ENCODE measurements around the gene CACNA2D1. TPM values are rescaled to one million over a fixed set of nuclear protein-coding genes. Genes with fewer than 3 reads are reported as not detected.

CACNA2D1 gene
- total RNA-seq, 1 donor from 2014 or later = not detected

GRCh38 chr7:81973117-81973516, 470.5 kb downstream of the CACNA2D1 start:
- Mint-ChIP-seq H3K27me3 (no peaks in the 10 kb centered on the region), H3K4me1 (peaks cover 2% of the 10 kb centered on the region), H3K9me3 (no peaks in the 10 kb centered on the region), H3K27ac (no peak overlapping the region), H3K36me3 (ENCODE audit: low read depth) (no peaks in the 10 kb centered on the region), H3K4me3 (no peak overlapping the region)
- DNase-seq = no peak
- intact Hi-C loops (cut with micrococcal nuclease) = no loop called here

DNA sequence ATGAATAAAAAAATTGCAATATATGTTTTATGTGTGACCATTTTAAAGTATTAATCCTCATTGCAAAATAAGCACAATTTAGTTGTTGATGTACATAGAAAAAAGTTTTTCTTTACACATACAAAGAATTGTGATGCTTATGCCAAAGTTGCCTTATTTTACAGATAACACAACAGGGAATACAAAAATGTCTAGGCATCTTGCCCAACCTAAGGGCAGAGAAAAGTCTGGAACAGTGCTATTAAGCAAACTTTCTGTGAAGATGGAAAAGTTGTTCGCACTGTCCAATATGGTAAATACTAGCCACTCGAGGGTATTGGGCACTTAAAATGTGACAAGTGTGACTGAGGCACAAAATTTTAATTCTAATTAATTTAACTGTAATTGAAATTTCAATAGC, 483.6 kb downstream of the CACNA2D1 start:
- H3K9me3 Mint-ChIP-seq = no peaks in the 10 kb centered on the region
- no peak for DNase-seq
- H3K27ac Mint-ChIP-seq = no peak overlapping the region
- H3K4me3 Mint-ChIP-seq = no peak overlapping the region
- no peaks in the 10 kb centered on the region for H3K27me3 Mint-ChIP-seq
- intact Hi-C loops (cut with micrococcal nuclease) = no loop called here
- H3K4me1 Mint-ChIP-seq = no peaks in the 10 kb centered on the region
- H3K36me3 Mint-ChIP-seq (ENCODE audit: low read depth) = no peaks in the 10 kb centered on the region

GRCh38 chr7:81957517-81957916, 486.1 kb downstream of the CACNA2D1 start:
- H3K9me3 Mint-ChIP-seq = no peaks in the 10 kb centered on the region
- no peaks in the 10 kb centered on the region for H3K4me1 Mint-ChIP-seq
- no peaks in the 10 kb centered on the region for H3K36me3 Mint-ChIP-seq (ENCODE audit: low read depth)
- no peak overlapping the region for H3K4me3 Mint-ChIP-seq
- H3K27ac Mint-ChIP-seq = no peak overlapping the region
- intact Hi-C loops (cut with micrococcal nuclease) = loop anchor here (10.0 kb wide), 1 partner anchor 453 kb away; no protein-coding TSS in a partner anchor
- H3K27me3 Mint-ChIP-seq = no peaks in the 10 kb centered on the region
- no peak for DNase-seq

- Mint-ChIP-seq H3K36me3 (ENCODE audit: low read depth) (no peaks in the 10 kb centered on the region), H3K27me3 (no peaks in the 10 kb centered on the region), H3K27ac (no peak overlapping the region), H3K4me3 (no peak overlapping the region), H3K4me1 (no peaks in the 10 kb centered on the region), H3K9me3 (no peaks in the 10 kb centered on the region)
- intact Hi-C loops (cut with micrococcal nuclease) = loop anchor here (10.0 kb wide), 1 partner anchor 452 kb away; no protein-coding TSS in a partner anchor
- DNase-seq = no peak
Observed at GRCh38 chr7:81956520-81956919, 487.1 kb downstream of the CACNA2D1 start.

DNA sequence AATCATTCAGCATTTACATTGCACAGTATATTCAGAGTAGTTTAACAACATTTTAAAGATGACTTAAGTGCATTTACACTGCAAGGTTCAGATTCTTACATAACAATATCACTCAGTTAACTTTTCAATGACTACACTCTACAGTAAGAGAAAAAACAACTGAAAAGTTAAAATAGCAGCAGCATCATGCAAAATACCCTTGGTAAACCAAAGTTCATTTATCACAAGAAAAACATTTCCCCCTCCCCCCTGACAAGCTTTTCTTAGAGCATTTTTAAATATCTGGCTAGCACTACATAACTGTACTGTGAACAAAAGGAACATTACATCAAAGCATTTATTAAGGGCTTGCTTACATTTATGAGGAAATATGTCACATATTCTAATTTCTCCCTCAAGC, 494.3 kb downstream of the CACNA2D1 start:
- H3K27ac Mint-ChIP-seq = no peak overlapping the region
- H3K27me3 Mint-ChIP-seq = no peaks in the 10 kb centered on the region
- no peaks in the 10 kb centered on the region for H3K4me1 Mint-ChIP-seq
- no peak overlapping the region for H3K4me3 Mint-ChIP-seq
- H3K9me3 Mint-ChIP-seq = no peaks in the 10 kb centered on the region
- no peaks in the 10 kb centered on the region for H3K36me3 Mint-ChIP-seq (ENCODE audit: low read depth)
- intact Hi-C loops (cut with micrococcal nuclease) = no loop called here
- DNase-seq = no peak

- no peak overlapping the region for H3K4me3 Mint-ChIP-seq
- no peaks in the 10 kb centered on the region for H3K36me3 Mint-ChIP-seq (ENCODE audit: low read depth)
- H3K27ac Mint-ChIP-seq = no peak overlapping the region
- DNase-seq = no peak
- no peaks in the 10 kb centered on the region for H3K27me3 Mint-ChIP-seq
- H3K4me1 Mint-ChIP-seq = no peaks in the 10 kb centered on the region
- intact Hi-C loops (cut with micrococcal nuclease) = no loop called here
- H3K9me3 Mint-ChIP-seq = no peaks in the 10 kb centered on the region
Observed at GRCh38 chr7:81944058-81944457, 499.5 kb downstream of the CACNA2D1 start.

DNA sequence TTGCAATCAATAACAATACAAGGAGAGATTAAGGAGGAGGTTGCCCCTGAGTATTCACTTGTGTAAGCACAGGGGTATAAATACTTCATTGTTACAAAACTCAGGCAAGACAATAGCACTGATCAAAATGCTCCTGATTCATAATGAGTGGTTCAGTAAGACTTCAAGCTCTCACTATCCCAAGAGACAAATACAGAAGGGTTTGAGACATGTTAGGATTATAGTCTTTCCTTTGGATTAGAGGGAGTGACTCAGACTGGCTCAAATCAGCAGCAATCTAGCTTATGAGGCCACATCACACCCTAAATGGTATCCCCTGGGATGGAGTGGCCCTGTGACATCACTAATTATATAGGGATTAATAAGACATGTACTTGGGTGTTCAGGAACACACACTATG, 506.5 kb downstream of the CACNA2D1 start:
- H3K36me3 Mint-ChIP-seq (ENCODE audit: low read depth) = no peaks in the 10 kb centered on the region
- H3K9me3 Mint-ChIP-seq = no peaks in the 10 kb centered on the region
- H3K4me3 Mint-ChIP-seq = no peak overlapping the region
- no peaks in the 10 kb centered on the region for H3K4me1 Mint-ChIP-seq
- intact Hi-C loops (cut with micrococcal nuclease) = no loop called here
- DNase-seq = no peak
- no peak overlapping the region for H3K27ac Mint-ChIP-seq
- no peaks in the 10 kb centered on the region for H3K27me3 Mint-ChIP-seq

DNA sequence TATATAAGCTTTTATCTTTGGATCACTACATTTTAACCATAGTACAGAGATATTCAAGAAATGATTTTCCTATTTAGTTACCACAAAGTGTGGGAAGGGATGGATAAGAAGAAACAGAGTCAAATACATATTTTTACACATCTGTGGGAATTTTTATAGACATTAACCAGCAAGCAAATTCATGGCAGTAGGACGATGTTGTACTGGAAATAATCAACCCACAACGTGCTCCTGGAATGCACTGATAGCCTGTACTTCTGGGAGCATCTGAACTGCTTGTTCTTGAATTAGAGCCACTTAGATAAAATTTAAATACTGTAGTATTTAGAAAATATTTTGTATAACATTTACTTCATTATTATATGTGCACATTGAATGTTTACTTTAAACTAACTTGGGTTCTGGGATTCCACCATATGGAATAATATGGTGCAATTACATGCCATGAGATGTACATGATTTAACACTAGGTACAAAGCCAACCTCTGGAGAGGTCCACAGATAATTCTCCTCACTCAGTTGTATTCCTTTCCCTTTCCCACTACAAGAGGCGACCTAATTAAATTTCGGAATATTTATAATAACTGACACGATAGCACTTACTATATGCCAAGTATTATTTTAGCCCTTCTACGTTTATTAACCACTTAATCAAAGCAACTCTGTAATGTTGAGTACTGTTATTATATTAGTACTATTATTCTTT, 508.8 kb downstream of the CACNA2D1 start:
- intact Hi-C loops (cut with micrococcal nuclease) = no loop called here
- Mint-ChIP-seq H3K9me3 (no peaks in the 10 kb centered on the region), H3K4me1 (no peaks in the 10 kb centered on the region), H3K27me3 (no peaks in the 10 kb centered on the region), H3K36me3 (ENCODE audit: low read depth) (no peaks in the 10 kb centered on the region), H3K4me3 (no peak overlapping the region), H3K27ac (no peak overlapping the region)
- no peak for DNase-seq

- no peaks in the 10 kb centered on the region for H3K27me3 Mint-ChIP-seq
- H3K9me3 Mint-ChIP-seq = no peaks in the 10 kb centered on the region
- no peak for DNase-seq
- intact Hi-C loops (cut with micrococcal nuclease) = no loop called here
- no peaks in the 10 kb centered on the region for H3K4me1 Mint-ChIP-seq
- H3K4me3 Mint-ChIP-seq = no peak overlapping the region
- H3K36me3 Mint-ChIP-seq (ENCODE audit: low read depth) = no peaks in the 10 kb centered on the region
- no peak overlapping the region for H3K27ac Mint-ChIP-seq
Observed at GRCh38 chr7:81932936-81933335, 510.6 kb downstream of the CACNA2D1 start.

DNA sequence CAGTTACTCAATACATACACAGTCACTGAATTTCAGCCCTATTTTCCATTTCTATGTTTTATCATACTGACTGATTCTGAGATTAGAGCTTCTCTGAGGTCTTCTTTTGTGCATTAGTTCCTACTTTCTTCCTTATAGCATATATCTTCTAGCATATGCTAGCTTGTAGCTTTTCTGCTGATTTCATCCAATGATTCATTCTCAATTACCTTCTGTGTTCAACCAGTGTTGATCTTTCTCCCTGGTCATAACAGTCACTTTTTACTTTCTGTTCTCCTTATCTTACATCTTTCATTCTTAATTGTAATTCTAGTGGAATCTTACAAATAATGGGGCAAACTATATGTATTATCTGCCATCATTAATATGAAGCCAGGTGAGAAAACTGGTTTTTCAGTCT, 514.2 kb downstream of the CACNA2D1 start:
- Mint-ChIP-seq H3K9me3 (no peaks in the 10 kb centered on the region), H3K4me1 (no peaks in the 10 kb centered on the region), H3K4me3 (no peak overlapping the region), H3K27ac (no peak overlapping the region), H3K27me3 (no peaks in the 10 kb centered on the region), H3K36me3 (ENCODE audit: low read depth) (no peaks in the 10 kb centered on the region)
- DNase-seq = no peak
- intact Hi-C loops (cut with micrococcal nuclease) = no loop called here

GRCh38 chr7:81926154-81926553, 517.4 kb downstream of the CACNA2D1 start:
- Mint-ChIP-seq H3K27me3 (no peaks in the 10 kb centered on the region), H3K4me3 (no peak overlapping the region), H3K4me1 (no peaks in the 10 kb centered on the region), H3K27ac (no peak overlapping the region), H3K36me3 (ENCODE audit: low read depth) (no peaks in the 10 kb centered on the region), H3K9me3 (no peaks in the 10 kb centered on the region)
- DNase-seq = no peak
- intact Hi-C loops (cut with micrococcal nuclease) = no loop called here

- intact Hi-C loops (cut with micrococcal nuclease) = no loop called here
- Mint-ChIP-seq H3K4me3 (no peak overlapping the region), H3K27me3 (no peaks in the 10 kb centered on the region), H3K4me1 (no peaks in the 10 kb centered on the region), H3K36me3 (ENCODE audit: low read depth) (no peaks in the 10 kb centered on the region), H3K27ac (no peak overlapping the region), H3K9me3 (no peaks in the 10 kb centered on the region)
- no peak for DNase-seq
Observed at GRCh38 chr7:81925530-81925929, 518.0 kb downstream of the CACNA2D1 start.

- Mint-ChIP-seq H3K27ac (no peak overlapping the region), H3K4me1 (no peaks in the 10 kb centered on the region), H3K36me3 (ENCODE audit: low read depth) (no peaks in the 10 kb centered on the region), H3K27me3 (no peaks in the 10 kb centered on the region), H3K4me3 (no peak overlapping the region), H3K9me3 (no peaks in the 10 kb centered on the region)
- intact Hi-C loops (cut with micrococcal nuclease) = no loop called here
- no peak for DNase-seq
Observed at GRCh38 chr7:81924494-81924893, 519.1 kb downstream of the CACNA2D1 start.

DNA sequence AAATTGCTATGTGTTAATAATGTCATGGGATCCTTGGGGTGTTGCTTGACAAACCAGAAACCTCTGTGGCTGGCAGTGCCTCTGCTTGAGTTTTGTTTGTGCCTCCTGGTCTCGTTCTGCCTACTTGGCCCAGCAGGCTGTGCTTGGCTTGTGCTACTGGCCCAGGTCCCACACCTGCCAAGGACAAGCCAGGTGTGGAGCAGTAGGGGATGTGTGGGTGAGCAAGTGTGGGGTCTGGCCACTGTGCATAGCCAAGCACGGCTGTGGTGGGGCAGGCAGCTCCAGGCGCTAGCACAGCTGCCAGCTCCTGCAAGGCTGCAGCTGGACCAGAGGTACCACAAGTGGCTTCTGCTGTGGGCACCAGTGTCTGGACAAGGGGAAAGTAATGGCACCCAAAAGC, 524.1 kb downstream of the CACNA2D1 start:
- Mint-ChIP-seq H3K9me3 (no peaks in the 10 kb centered on the region), H3K27ac (no peak overlapping the region), H3K4me3 (no peak overlapping the region), H3K27me3 (no peaks in the 10 kb centered on the region), H3K36me3 (ENCODE audit: low read depth) (no peaks in the 10 kb centered on the region), H3K4me1 (no peaks in the 10 kb centered on the region)
- intact Hi-C loops (cut with micrococcal nuclease) = no loop called here
- DNase-seq = no peak

- Mint-ChIP-seq H3K27me3 (no peaks in the 10 kb centered on the region), H3K4me1 (no peaks in the 10 kb centered on the region), H3K4me3 (no peak overlapping the region), H3K9me3 (no peaks in the 10 kb centered on the region), H3K27ac (no peak overlapping the region), H3K36me3 (ENCODE audit: low read depth) (no peaks in the 10 kb centered on the region)
- intact Hi-C loops (cut with micrococcal nuclease) = no loop called here
- no peak for DNase-seq
Observed at GRCh38 chr7:81908220-81908619, 535.4 kb downstream of the CACNA2D1 start.
